Panc1 (cell line): ENCODE results near the gene RASGRP2. TPM values are rescaled to one million over a fixed set of nuclear protein-coding genes. Genes with fewer than 3 reads are reported as not detected.

Experiments used
- ATAC-seq: fragments of 200-7000 bp; cut with Tn5 transposase; 2 replicates; pipeline ENCODE4 v1.9.1; 2020; ENCODE audit warnings: mild to moderate bottlenecking, moderate library complexity
- BruUV-seq: library from RNA; stranded (reverse); fragments of 400-500 nt; replicated peaks from 2 replicates; lab custom pipeline; 2021; lab: Mats Ljungman, UMichigan
- CTCF ChIA-PET: fragments of 300-600 bp; sonication (Branson Sonifier 250); formaldehyde crosslinking; loops from one replicate; lab custom pipeline; 2022; ENCODE audit warnings: antibody characterized with exemption; lab: Charles Lee
- POLR2A ChIA-PET: fragments of 300-600 bp; sonication (Branson Sonifier 250); formaldehyde crosslinking; loops from one replicate; lab custom pipeline; 2022; ENCODE audit warnings: antibody characterized with exemption; lab: Charles Lee
- DNase-seq: peaks from one replicate; pipeline ENCODE4 v3.0.0-alpha.2; 2010; ENCODE audit warnings: low read depth, low spot score
- H3K27ac ChIP-seq: 2 replicates; pipeline ENCODE4 v1.5.1; 2011; ENCODE audit warnings: mild to moderate bottlenecking, low read length, inconsistent platforms
- H3K27me3 ChIP-seq: fragments of 200-500 bp; sonication (Bioruptor generic); 2 replicates; pipeline ENCODE4 v1.6.0; 2014; ENCODE audit warnings: low read length, inconsistent platforms; ENCODE audit not compliant: control insufficient read depth, insufficient read depth
- H3K36me3 ChIP-seq: fragments of 200-500 bp; sonication (Bioruptor generic); 2 replicates; pipeline ENCODE4 v1.5.1; 2014; ENCODE audit warnings: inconsistent platforms, mild to moderate bottlenecking, low read length, moderate library complexity; ENCODE audit not compliant: control insufficient read depth, insufficient read depth
- H3K4me1 ChIP-seq: 2 replicates; pipeline ENCODE4 v1.5.1; 2011; ENCODE audit warnings: inconsistent platforms, mild to moderate bottlenecking, low read length, moderate library complexity; ENCODE audit not compliant: control insufficient read depth, insufficient read depth
- H3K4me3 ChIP-seq, 2 experiments: 2 replicates each; pipeline ENCODE4 v1.5.1; 2011 to 2012; ENCODE audit warnings: low read depth in 2 of 2, low read length in 2 of 2, mild to moderate bottlenecking in 2 of 2, inconsistent platforms in 1 of 2, moderate library complexity in 1 of 2
- H3K9me3 ChIP-seq: fragments of 200-500 bp; sonication (Bioruptor generic); 2 replicates; pipeline ENCODE4 v1.5.1; 2014; ENCODE audit warnings: low read depth, mild to moderate bottlenecking, inconsistent platforms, low read length, moderate library complexity; ENCODE audit not compliant: control insufficient read depth, insufficient read depth
- POLR2AphosphoS5 ChIP-seq: IDR thresholded peaks from 2 replicates; pipeline ENCODE4 v1.6.1; 2012; ENCODE audit warnings: mild to moderate bottlenecking, low read depth, low read length, moderate library complexity
- SIN3A ChIP-seq: IDR thresholded peaks from 2 replicates; pipeline ENCODE4 v1.6.1; 2012; ENCODE audit warnings: low read depth, mild to moderate bottlenecking, low read length, moderate library complexity, borderline replicate concordance; ENCODE audit not compliant: insufficient read depth
- TCF7L2 ChIP-seq: IDR thresholded peaks from 2 replicates; pipeline ENCODE4 v1.6.1; 2011; ENCODE audit warnings: mild to moderate bottlenecking, low read depth, low read length, inconsistent platforms
- in situ Hi-C: cut with HindIII; loops from 2 replicates; pipeline ENCODE4 v1.10.0; 2016; ENCODE audit warnings: low sequenced_read_pairs, low pct_unique_long_range_greater_than_20kb
- intact Hi-C: fragments of 100-400 bp; cut with micrococcal nuclease; formaldehyde crosslinking; loops from one replicate; pipeline ENCODE4 v1.10.0; 2022; ENCODE audit not compliant: unreplicated experiment
- total RNA-seq: library from RNA; stranded (reverse); gene quantifications from one replicate; pipeline ENCODE4 v1.2.1, GENCODE V29; 2021; ENCODE audit not compliant: unreplicated experiment
- TF ChIP-seq, protein P1 (sequence below), 2 experiments: IDR thresholded peaks; 2 replicates each; pipeline ENCODE4 v1.6.1; 2011 to 2012; ENCODE audit warnings: low read depth in 2 of 2, control low read depth in 1 of 2, low read length in 1 of 2, mild to moderate bottlenecking in 1 of 2, moderate library complexity in 1 of 2; ENCODE audit not compliant: insufficient read depth in 1 of 2
- TF ChIP-seq, protein P2 (sequence below): fragments of 450-650 bp; IDR thresholded peaks from 2 replicates; pipeline ENCODE4 v1.5.1; 2017; ENCODE audit warnings: mild to moderate bottlenecking

The RASGRP2 gene
- total RNA-seq, 1 experiment from 2014 or later: 3.7 TPM

DNA sequence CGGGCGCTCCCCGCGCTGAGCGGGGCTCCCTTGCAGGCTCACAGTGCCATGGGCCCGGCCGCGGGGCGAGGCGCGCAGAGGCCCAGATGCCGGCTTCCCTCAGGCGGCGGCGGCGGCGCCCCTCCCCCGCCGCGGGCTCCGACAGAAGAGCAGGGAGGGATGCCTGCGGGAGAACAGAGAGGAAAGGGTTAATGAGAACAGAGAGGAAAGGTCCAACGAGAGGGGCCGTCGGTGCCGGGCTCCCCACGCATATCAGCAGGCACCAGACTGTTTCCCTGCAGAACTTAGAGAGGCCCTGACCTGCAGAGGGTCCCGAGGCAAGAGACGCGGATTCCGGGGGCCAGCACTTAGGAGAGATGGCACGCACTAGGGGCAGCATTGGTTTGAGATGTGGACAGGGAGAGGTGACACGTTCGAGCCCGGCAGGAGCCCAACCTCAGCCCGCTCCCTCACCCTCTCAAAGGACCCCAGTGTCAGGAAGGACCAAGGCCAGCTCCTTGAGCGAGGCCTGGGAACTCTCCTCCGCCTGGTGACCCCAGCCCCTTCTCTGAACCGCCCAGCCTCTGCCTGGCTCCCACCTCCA is 30.1 kb downstream of the RASGRP2 start:
- no peaks in the 10 kb centered on the region for H3K9me3 ChIP-seq
- no peaks in the 10 kb centered on the region for H3K36me3 ChIP-seq
- intact Hi-C loops: no loop called here
- no peak for DNase-seq
- ChIA-PET POLR2A (no interaction called here), CTCF (no interaction called here)
- H3K4me1 ChIP-seq: peaks cover 10% of the 10 kb centered on the region; the same call in 1 of the 2 replicates
- in situ Hi-C loops: no loop called here
- TF ChIP-seq POLR2AphosphoS5: no peak
- TF ChIP-seq, protein P1, sequence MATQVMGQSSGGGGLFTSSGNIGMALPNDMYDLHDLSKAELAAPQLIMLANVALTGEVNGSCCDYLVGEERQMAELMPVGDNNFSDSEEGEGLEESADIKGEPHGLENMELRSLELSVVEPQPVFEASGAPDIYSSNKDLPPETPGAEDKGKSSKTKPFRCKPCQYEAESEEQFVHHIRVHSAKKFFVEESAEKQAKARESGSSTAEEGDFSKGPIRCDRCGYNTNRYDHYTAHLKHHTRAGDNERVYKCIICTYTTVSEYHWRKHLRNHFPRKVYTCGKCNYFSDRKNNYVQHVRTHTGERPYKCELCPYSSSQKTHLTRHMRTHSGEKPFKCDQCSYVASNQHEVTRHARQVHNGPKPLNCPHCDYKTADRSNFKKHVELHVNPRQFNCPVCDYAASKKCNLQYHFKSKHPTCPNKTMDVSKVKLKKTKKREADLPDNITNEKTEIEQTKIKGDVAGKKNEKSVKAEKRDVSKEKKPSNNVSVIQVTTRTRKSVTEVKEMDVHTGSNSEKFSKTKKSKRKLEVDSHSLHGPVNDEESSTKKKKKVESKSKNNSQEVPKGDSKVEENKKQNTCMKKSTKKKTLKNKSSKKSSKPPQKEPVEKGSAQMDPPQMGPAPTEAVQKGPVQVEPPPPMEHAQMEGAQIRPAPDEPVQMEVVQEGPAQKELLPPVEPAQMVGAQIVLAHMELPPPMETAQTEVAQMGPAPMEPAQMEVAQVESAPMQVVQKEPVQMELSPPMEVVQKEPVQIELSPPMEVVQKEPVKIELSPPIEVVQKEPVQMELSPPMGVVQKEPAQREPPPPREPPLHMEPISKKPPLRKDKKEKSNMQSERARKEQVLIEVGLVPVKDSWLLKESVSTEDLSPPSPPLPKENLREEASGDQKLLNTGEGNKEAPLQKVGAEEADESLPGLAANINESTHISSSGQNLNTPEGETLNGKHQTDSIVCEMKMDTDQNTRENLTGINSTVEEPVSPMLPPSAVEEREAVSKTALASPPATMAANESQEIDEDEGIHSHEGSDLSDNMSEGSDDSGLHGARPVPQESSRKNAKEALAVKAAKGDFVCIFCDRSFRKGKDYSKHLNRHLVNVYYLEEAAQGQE (IDR thresholded peaks at IDR 0.05; ENCODE audit: insufficient read depth in 1 of 2, low read depth in 2 of 2, low read length in 1 of 2): peak; percentile 60 to 71; a peak in 1 of 4 replicates
- H3K27me3 ChIP-seq: peaks cover 5% of the 10 kb centered on the region
- no TSS peak for BruUV-seq
- H3K4me3 ChIP-seq: no peak overlapping the region
- no peak for ATAC-seq
- no peak overlapping the region for H3K27ac ChIP-seq

DNA sequence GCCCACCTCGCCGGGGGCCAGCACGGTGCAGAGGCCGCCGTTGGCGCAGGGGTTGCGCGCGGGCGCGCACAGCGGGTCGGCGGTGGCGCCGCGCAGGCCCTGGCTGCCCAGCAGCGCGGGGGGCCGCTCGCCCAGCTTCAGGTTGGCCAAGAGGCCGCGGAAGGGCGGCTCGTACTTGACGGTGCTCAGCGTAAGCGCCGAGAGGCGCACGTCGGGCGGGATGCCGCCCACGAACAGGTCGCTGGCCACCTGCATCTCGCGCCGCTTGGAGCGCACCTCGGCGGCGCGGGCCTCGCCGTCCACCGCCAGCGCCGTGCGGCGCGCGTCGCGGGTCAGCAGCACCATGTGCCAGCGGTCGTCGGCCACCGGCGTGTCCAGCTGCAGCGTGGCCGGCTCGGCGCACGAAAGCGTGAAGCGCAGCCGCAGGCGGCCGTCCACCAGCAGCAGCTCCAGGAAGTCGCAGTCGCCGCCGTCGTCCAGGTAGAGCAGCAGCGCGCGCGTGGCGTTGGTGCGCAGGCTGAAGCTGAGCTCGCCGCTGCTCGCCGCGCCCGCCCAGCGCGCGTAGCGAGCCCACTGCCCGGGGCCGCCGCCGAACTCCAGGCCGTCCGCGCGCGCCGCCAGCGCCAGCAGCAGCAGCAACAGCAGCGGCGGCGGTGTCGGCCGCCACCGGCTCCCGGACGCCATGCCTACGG is 30.8 kb downstream of the RASGRP2 start:
- ATAC-seq: no peak
- H3K4me1 ChIP-seq: peaks cover 10% of the 10 kb centered on the region; the same call in 1 of the 2 replicates
- DNase-seq: no peak
- in situ Hi-C loops (no loop called here), intact Hi-C loops (no loop called here)
- CTCF ChIA-PET: no interaction called here
- no peak overlapping the region for H3K27ac ChIP-seq
- no peaks in the 10 kb centered on the region for H3K36me3 ChIP-seq
- H3K27me3 ChIP-seq: peaks cover 7% of the 10 kb centered on the region
- no peaks in the 10 kb centered on the region for H3K9me3 ChIP-seq
- no TSS peak for BruUV-seq
- H3K4me3 ChIP-seq: no peak overlapping the region
- TF ChIP-seq, protein P2, sequence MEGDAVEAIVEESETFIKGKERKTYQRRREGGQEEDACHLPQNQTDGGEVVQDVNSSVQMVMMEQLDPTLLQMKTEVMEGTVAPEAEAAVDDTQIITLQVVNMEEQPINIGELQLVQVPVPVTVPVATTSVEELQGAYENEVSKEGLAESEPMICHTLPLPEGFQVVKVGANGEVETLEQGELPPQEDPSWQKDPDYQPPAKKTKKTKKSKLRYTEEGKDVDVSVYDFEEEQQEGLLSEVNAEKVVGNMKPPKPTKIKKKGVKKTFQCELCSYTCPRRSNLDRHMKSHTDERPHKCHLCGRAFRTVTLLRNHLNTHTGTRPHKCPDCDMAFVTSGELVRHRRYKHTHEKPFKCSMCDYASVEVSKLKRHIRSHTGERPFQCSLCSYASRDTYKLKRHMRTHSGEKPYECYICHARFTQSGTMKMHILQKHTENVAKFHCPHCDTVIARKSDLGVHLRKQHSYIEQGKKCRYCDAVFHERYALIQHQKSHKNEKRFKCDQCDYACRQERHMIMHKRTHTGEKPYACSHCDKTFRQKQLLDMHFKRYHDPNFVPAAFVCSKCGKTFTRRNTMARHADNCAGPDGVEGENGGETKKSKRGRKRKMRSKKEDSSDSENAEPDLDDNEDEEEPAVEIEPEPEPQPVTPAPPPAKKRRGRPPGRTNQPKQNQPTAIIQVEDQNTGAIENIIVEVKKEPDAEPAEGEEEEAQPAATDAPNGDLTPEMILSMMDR: no peak
- no peak for TF ChIP-seq POLR2AphosphoS5
- TF ChIP-seq TCF7L2: no peak
- no peak for TF ChIP-seq SIN3A
- POLR2A ChIA-PET: no interaction called here
